Muscle layer of duodenum (tissue), 2 donors: Measurements from ENCODE around the gene NFIA.

Experiments used
- H3K27ac ChIP-seq: one replicate; pipeline ENCODE4 v1.7.0; 2013; ENCODE audit warnings: mild to moderate bottlenecking, low read length
- H3K27me3 ChIP-seq: one replicate; pipeline ENCODE4 v1.7.0; 2013; ENCODE audit warnings: low read depth, mild to moderate bottlenecking, control low read depth, low read length
- H3K36me3 ChIP-seq, 2 donors: one replicate each; pipeline ENCODE4 v1.7.0; 2013; ENCODE audit warnings: low read length in 2 of 2, control low read depth in 1 of 2, mild to moderate bottlenecking in 1 of 2; ENCODE audit not compliant: insufficient read depth in 2 of 2, control insufficient read depth in 1 of 2
- H3K4me1 ChIP-seq, 2 donors: one replicate each; pipeline ENCODE4 v1.7.0; 2013; ENCODE audit warnings: low read length in 2 of 2, mild to moderate bottlenecking in 2 of 2, control low read depth in 1 of 2, moderate library complexity in 1 of 2; ENCODE audit not compliant: insufficient read depth in 2 of 2, control insufficient read depth in 1 of 2
- H3K4me3 ChIP-seq, 2 donors: one replicate each; pipeline ENCODE4 v1.7.0; 2013; ENCODE audit warnings: low read length in 2 of 2, low read depth in 1 of 2, mild to moderate bottlenecking in 1 of 2
- H3K9me3 ChIP-seq, 2 donors: one replicate each; pipeline ENCODE4 v1.7.0; 2013; ENCODE audit warnings: low read length in 2 of 2, control low read depth in 1 of 2, mild to moderate bottlenecking in 1 of 2; ENCODE audit not compliant: control insufficient read depth in 1 of 2
- donor health status: healthy.

Gene NFIA

DNA sequence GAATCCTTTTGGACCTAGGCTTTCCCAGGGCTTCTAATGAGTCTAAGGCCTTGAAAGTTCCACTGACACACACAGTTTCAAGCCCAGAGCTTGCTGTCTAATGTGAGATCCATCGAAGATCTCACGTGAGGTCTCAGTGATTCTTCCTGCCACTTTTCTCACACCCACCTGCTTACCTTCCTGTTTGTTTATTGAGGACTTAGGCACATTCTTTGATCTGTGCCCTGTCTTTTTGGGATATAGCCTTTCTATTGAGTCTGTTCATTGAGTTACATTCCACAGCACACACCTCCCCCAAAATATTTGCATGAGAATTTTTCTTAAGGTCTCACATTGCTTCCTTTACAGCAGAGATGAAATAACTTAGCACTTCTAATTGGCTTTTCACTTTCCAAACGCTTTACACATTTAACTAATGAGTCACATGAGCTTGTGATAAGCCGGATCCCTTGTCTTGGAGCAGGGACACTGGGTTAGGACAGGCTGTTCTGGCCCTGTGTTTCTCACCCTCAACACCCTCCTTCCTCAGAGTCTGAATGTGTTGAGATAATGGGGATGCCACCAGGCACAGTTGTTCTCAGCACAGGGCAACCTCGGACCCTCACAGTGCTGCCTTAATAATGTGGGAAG is 354.2 kb downstream of the NFIA start:
- H3K9me3 ChIP-seq = no peaks in the 10 kb centered on the region
- H3K4me1 ChIP-seq = peaks cover 0 to 5% of the 10 kb centered on the region in 2 donors
- no peaks in the 10 kb centered on the region for H3K27me3 ChIP-seq
- no peak overlapping the region for H3K27ac ChIP-seq
- no peak overlapping the region for H3K4me3 ChIP-seq
- H3K36me3 ChIP-seq = no peaks in the 10 kb centered on the region

DNA sequence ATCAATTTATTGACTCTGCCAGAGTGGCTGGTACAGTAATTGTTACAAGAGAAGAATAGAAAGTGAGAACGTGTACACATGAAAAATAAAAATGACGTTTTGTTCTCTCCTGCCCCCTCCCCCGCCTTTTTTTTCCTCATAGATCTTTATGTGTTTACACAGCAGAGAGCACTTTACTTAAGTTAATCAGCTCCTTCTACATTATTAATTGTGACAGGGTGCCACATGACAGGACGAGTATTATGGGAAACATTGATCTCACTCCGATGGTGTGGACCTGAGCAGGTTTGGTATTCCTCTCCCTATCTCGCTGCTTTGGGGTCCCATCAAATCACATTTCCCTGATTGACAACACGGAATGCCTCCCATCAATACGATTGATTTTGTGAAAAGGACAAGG is 356.9 kb downstream of the NFIA start:
- no peak overlapping the region for H3K27ac ChIP-seq
- H3K4me3 ChIP-seq = no peak overlapping the region

DNA sequence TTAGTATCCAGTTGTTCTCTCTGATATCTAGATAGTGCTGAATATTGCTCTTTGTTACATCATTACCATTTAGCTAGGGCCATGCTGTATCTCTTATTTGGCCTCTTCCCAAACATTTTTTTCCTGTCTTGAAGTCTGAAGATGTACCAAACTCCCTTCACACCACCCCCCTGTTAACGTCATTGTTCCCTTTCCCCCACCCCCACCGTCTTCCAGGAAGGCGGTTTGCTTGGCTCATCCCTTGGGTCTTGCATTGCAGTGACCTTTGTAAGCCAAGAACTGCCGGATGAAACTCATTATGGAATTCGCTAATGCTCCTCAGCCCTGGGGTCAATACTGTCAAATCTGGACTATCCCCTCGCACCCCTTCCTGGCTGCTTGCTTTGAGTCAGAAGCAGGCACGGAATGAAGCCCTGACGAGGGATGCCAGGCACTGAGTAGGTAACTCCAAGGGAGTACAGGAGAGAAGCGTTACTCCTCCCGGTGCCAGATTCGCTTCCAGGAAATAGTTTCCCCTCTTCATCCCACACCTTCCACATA is 359.4 kb downstream of the NFIA start:
- Histone ChIP-seq H3K4me1 (peaks cover 18 to 27% of the 10 kb centered on the region in 2 donors), H3K27me3 (no peaks in the 10 kb centered on the region), H3K27ac (peak overlapping the region; percentile 68), H3K4me3 (no peak overlapping the region), H3K36me3 (peaks cover 0 to 3% of the 10 kb centered on the region in 2 donors), H3K9me3 (no peaks in the 10 kb centered on the region)

More for the DNA sequence above, 356.9 kb downstream of the NFIA start:
- Histone ChIP-seq H3K27me3 (no peaks in the 10 kb centered on the region), H3K36me3 (no peaks in the 10 kb centered on the region), H3K9me3 (no peaks in the 10 kb centered on the region), H3K4me1 (peaks cover 17% of the 10 kb centered on the region in 2 donors)

DNA sequence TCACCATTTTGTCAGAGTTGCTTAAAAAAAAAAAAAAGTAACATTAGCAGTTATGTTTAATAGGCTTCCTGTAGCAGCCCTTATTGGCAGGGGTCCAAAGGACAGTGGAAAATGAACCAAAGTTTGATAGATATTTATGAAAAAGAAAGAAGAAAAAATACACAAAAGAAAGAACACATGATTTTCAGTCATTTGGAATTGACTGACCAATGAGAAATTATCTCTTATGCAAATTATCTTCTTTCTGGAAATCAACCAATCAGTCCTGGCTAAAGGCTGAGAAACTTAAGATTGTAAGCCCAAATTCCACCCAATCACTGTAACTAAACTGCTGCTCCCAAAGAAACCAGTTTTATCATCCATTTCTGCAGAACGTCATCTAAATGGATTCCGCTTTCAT is 360.2 kb downstream of the NFIA start:
- peaks cover 18 to 27% of the 10 kb centered on the region in 2 donors for H3K4me1 ChIP-seq
- H3K27ac ChIP-seq = peak overlapping the region; percentile 68
- H3K9me3 ChIP-seq = no peaks in the 10 kb centered on the region
- no peak overlapping the region for H3K4me3 ChIP-seq
- H3K36me3 ChIP-seq = peaks cover 0 to 3% of the 10 kb centered on the region in 2 donors
- no peaks in the 10 kb centered on the region for H3K27me3 ChIP-seq

DNA sequence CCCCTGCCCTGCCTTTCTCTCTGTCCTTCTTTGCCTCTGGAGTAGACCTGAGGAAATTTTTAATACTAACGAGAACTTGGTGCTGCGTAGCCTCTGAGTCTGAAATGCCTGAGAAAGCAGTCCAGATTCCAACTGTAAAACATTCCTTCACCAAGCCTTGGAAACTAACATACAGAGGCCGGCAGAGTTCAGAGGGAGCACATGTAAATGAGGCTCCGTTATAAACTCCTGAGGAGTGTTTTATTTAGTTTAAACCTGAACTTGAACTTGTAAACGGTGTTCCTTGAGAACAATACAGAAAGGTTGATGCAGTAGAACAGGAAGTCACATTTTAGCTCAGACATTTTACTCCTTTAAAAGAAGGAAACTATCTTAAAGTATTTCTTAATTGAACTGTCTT is 361.9 kb downstream of the NFIA start:
- Histone ChIP-seq H3K27ac (peak overlapping the region; percentile 13), H3K4me1 (peaks cover 18 to 27% of the 10 kb centered on the region in 2 donors), H3K4me3 (no peak overlapping the region)

DNA sequence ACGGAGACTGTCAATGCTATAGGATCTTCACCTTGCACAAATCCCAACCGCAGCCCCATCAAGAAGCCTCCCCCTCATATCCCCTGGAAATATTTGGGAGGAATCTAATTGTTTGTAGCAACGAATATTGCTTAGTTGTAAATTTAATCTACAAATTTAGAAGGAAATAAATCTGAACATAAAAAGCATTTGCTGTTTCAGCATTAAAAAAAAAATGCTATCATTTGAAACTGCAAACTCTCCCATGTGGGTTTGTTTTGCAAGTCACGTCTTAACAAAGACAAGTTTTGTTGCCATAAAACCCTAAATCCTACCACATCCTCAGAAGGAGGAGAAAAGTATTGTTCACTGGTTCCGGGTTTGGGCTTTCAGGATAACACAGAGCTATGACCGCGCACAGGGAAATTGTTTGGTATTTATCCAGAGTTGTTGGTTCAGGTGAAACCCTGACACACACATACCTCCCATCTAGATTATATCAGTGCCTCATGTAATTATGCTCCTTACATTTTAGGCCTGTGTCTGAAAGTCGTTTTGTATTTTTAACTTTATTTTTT is 363.0 kb downstream of the NFIA start:
- H3K27ac ChIP-seq = no peak overlapping the region
- no peak overlapping the region for H3K4me3 ChIP-seq
- H3K36me3 ChIP-seq = peaks cover 0 to 3% of the 10 kb centered on the region in 2 donors
- H3K9me3 ChIP-seq = no peaks in the 10 kb centered on the region
- H3K27me3 ChIP-seq = no peaks in the 10 kb centered on the region
- peaks cover 25 to 34% of the 10 kb centered on the region in 2 donors for H3K4me1 ChIP-seq

More for the DNA sequence above, 361.9 kb downstream of the NFIA start:
- no peaks in the 10 kb centered on the region for H3K27me3 ChIP-seq
- H3K36me3 ChIP-seq = peaks cover 0 to 3% of the 10 kb centered on the region in 2 donors
- H3K9me3 ChIP-seq = no peaks in the 10 kb centered on the region

DNA sequence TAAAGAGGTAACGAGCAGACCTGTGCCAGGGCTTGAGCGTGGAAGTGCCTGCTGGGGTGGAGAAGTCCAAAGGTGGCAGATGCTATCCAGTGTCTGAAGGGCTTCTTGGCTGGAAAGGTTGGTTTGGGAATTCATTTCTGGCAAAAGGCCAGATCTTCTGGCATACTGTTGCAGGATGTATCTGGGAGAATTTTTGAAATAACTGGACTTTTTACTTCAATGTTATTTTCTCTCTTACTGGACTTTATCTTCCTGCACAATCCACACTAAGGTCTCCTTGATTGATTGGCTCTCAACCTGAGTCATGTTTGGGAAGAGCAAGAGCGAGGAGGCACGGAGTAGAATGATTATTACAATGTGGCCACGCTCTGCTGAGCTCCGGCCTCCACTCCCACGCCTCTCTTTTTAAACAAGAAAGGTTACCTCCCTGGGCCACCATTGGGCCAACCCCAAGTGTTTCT is 364.2 kb downstream of the NFIA start:
- Histone ChIP-seq H3K4me1 (peaks cover 36 to 37% of the 10 kb centered on the region in 2 donors), H3K27ac (no peak overlapping the region), H3K27me3 (no peaks in the 10 kb centered on the region), H3K9me3 (no peaks in the 10 kb centered on the region), H3K36me3 (peaks cover 0 to 3% of the 10 kb centered on the region in 2 donors), H3K4me3 (no peak overlapping the region)

DNA sequence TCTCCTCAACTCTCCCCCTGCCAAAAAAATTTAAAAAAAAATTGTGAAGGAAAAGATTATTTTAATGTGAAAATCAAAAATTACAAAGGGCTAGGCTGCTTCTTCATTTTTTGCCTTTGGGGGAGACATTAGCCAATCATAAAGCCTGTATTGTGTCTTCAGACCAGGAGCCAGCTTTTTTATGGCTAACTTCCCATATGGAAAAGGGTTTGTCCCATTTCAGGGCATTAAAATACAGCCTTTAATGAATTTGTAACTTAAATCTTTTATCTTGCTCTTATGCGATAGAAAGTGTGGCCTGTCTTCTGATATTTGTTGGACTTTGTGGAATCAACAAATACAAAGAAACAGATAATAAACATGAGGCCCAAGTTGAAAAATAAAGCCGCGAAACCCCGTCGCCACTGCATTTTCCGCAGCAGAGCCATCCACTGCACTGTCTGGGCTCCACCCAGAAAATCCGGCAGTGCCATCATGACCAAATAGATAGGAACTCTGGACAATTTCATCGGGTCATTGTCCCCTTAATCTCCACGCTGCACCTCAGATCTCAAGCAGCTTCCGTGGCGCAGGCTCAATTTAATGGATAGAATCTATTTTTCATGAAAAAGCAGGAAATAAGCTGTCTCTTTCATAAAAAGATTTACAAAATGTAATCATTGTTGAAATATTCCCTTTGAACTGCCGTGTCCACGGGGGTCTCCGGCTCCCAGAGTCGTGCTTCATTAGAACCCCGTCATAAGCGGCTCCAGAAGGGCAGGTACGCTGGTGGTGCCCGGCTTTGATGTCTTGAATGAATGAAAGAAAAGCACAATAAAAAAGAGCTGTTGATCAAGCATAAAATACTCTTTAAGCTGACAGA is 365.0 kb downstream of the NFIA start:
- Histone ChIP-seq H3K27me3 (no peaks in the 10 kb centered on the region), H3K4me1 (peaks cover 38 to 41% of the 10 kb centered on the region in 2 donors), H3K36me3 (peaks cover 0 to 3% of the 10 kb centered on the region in 2 donors), H3K4me3 (no peak overlapping the region), H3K27ac (no peak overlapping the region), H3K9me3 (no peaks in the 10 kb centered on the region)

DNA sequence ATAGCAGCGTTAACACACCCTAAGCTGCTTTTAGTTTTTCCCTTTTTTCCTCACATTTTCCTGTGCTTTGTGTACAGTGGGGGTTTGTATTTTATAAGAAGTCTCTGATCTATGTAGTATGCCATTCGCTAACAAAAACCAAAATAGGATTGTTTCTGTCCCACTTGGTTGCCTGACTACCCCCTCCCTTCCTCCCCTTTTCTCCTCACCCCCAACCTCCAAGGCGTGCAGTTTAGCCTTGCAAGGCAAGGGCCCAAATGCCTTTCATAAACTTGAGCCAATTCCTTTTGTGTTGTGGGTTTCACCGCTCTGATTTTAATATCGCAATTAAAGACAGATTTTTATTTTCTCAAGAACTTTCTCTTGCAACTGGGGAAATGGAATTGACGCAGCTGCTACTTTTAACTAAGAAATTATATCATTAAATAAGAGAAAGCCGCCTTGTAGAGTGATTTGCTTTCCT is 365.6 kb downstream of the NFIA start:
- Histone ChIP-seq H3K27ac (peak overlapping the region; percentile 4), H3K4me1 (peaks cover 39 to 47% of the 10 kb centered on the region in 2 donors), H3K36me3 (peaks cover 0 to 3% of the 10 kb centered on the region in 2 donors), H3K9me3 (no peaks in the 10 kb centered on the region), H3K4me3 (no peak overlapping the region), H3K27me3 (no peaks in the 10 kb centered on the region)

DNA sequence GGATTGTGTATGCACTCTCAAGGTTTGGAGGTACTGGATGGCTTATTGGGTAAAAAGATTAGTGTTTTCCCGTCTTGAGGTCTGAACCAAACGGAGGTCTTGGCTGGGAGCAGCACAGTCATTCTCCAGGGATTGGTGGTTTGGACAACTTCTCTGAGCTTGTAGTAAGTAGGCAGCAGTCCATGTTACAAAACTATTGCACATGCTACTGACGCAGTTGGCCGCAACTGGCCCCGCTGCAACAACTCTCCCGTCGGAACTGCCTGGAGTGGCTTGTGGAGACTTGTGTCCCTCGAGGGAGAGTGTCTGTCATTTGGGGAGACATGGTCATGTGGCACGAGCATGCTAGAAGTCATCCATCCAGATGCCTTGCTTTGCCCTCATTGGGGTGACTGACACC is 366.6 kb downstream of the NFIA start:
- Histone ChIP-seq H3K4me1 (peaks cover 40 to 42% of the 10 kb centered on the region in 2 donors), H3K9me3 (no peaks in the 10 kb centered on the region), H3K36me3 (peaks cover 3 to 8% of the 10 kb centered on the region in 2 donors), H3K27me3 (no peaks in the 10 kb centered on the region), H3K27ac (no peak overlapping the region), H3K4me3 (no peak overlapping the region)

DNA sequence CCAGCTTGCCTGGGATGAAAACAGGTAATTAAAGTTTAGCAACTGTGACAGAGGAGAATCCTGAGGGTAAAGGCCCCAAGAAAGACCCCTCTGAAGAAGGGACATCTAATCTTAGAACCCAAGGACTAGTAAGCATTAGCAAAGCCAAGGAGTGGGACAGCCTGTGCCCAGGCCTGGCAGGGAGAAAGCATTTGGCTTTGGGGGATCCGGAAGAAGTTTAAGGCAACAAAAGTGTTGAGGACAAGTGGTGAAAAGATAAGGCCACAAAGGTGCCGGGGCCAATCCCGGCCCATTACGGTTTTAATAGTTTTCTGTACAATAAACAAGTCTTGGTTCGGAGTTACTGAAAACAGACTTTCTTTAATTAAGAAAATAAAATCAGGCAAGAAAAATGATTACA is 367.0 kb downstream of the NFIA start:
- peak overlapping the region; percentile 7 for H3K27ac ChIP-seq

More for the DNA sequence above, 367.0 kb downstream of the NFIA start:
- no peak overlapping the region for H3K4me3 ChIP-seq
- H3K4me1 ChIP-seq = peaks cover 37 to 38% of the 10 kb centered on the region in 2 donors
- peaks cover 3 to 11% of the 10 kb centered on the region in 2 donors for H3K36me3 ChIP-seq
- H3K9me3 ChIP-seq = no peaks in the 10 kb centered on the region
- no peaks in the 10 kb centered on the region for H3K27me3 ChIP-seq
